Left lung (tissue), 10 donors: ENCODE measurements around the gene FRG1. TPM values are rescaled to one million over a fixed set of nuclear protein-coding genes. Genes with fewer than 3 reads are reported as not detected.
A peak's percentile ranks its signal among the peaks of the same experiment; 100 is the strongest.
"Not testable (repeated sequence)": the region's sequence is repeated elsewhere in the genome, so short reads cannot be mapped to it uniquely, and the experiment has no call there.

Experiments
- ATAC-seq: fragments of 200-7000 bp; cut with Tn5 transposase; one replicate; pipeline ENCODE4 v1.9.1; 2020; ENCODE audit warnings: moderate library complexity
- DNase-seq, 4 donors: peaks; one replicate each; pipeline ENCODE4 v3.0.0-alpha.2; 2013 to 2020
- H3K27ac ChIP-seq, 2 donors: fragments of 200-600 bp; sonication (generic) in 1 of 2; one replicate each; pipeline versions ENCODE4 v1.5.0 to v1.8.0; 2020 to 2021
- H3K27me3 ChIP-seq, 2 donors: fragments of 200-600 bp; sonication (generic) in 1 of 2; one replicate each; pipeline versions ENCODE4 v1.5.0 to v1.8.0; 2020 to 2021
- H3K36me3 ChIP-seq, 2 donors: fragments of 200-600 bp; sonication (generic) in 1 of 2; one replicate each; pipeline versions ENCODE4 v1.5.0 to v1.8.0; 2020 to 2021
- H3K4me1 ChIP-seq, 2 donors: fragments of 200-600 bp; one replicate each; pipeline ENCODE4 v1.8.0; 2021
- H3K4me3 ChIP-seq, 2 donors: fragments of 200-600 bp; sonication (generic) in 1 of 2; one replicate each; pipeline versions ENCODE4 v1.5.0 to v1.8.0; 2020 to 2021; ENCODE audit warnings: mild to moderate bottlenecking in 1 of 2
- H3K9me3 ChIP-seq, 2 donors: fragments of 200-600 bp; sonication (generic) in 1 of 2; one replicate each; pipeline versions ENCODE4 v1.5.0 to v1.8.0; 2020 to 2021
- intact Hi-C, 2 donors: fragments of 100-400 bp; cut with DNase I; formaldehyde crosslinking; loops; one replicate each; pipeline versions ENCODE4 v1.11.2 to v1.14.2; 2022
- polyA plus RNA-seq, 6 donors: library from polyadenylated mRNA; unstranded; fragments of 120-200 nt; gene quantifications; one replicate each; pipeline ENCODE4 v1.2.1, GENCODE V29; 2013; ENCODE audit not compliant: insufficient read length in 6 of 6
- total RNA-seq, 2 donors: library from RNA; stranded (reverse); fragmentation: NEBNext Ultra II Directional; extraction: Animal tissue kit (Norgen Biotek cat#: 25700); gene quantifications; one replicate each; pipeline ENCODE4 v1.2.1, GENCODE V29; 2021
- TF ChIP-seq, protein P1 (sequence below), 2 donors: fragments of 200-600 bp; sonication (generic) in 1 of 2; IDR thresholded peaks; one replicate each; pipeline versions ENCODE4 v1.5.0 to v1.8.0; 2021; ENCODE audit warnings: antibody characterized with exemption in 2 of 2
- donor health status: DM: no; HTN: yes; CAD: no.
- donor health status: DM: no; HTN: no; CAD: no.

The FRG1 gene
- total and polyA plus RNA-seq, 8 donors, result 26.5 to 67.7 (median 50.8) TPM

DNA sequence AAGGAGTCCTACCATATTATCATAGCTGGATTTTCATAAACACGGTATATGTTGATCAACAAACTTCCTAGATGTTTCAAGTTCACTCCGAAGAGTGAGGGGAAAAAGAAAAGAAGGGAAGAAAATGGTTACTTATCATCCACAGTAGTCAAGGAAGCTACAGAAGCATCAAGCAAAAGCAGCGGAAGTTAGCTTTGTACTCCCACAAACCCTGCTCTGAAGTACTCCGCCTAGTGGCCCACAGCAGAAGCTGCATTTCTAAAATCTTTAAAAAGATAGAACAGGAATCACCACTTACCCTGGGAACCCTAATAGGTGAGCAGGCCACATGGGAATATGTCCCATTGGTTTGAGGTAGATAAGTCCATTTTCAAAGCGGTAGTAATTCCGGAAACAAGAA is 28.5 kb upstream of the FRG1 start:
- peaks cover 0 to 5% of the 10 kb centered on the region in 2 donors for H3K9me3 ChIP-seq
- no peaks in the 10 kb centered on the region for H3K4me1 ChIP-seq
- intact Hi-C loops, result no loop called here
- H3K36me3 ChIP-seq, result no peaks in the 10 kb centered on the region
- TF ChIP-seq, protein P1, sequence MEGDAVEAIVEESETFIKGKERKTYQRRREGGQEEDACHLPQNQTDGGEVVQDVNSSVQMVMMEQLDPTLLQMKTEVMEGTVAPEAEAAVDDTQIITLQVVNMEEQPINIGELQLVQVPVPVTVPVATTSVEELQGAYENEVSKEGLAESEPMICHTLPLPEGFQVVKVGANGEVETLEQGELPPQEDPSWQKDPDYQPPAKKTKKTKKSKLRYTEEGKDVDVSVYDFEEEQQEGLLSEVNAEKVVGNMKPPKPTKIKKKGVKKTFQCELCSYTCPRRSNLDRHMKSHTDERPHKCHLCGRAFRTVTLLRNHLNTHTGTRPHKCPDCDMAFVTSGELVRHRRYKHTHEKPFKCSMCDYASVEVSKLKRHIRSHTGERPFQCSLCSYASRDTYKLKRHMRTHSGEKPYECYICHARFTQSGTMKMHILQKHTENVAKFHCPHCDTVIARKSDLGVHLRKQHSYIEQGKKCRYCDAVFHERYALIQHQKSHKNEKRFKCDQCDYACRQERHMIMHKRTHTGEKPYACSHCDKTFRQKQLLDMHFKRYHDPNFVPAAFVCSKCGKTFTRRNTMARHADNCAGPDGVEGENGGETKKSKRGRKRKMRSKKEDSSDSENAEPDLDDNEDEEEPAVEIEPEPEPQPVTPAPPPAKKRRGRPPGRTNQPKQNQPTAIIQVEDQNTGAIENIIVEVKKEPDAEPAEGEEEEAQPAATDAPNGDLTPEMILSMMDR (IDR thresholded peaks at IDR 0.05), result peak in 1 of 2 donors; percentile 19
- H3K4me3 ChIP-seq, result no peak overlapping the region
- ATAC-seq (no peak), DNase-seq (no peak)
- H3K27ac ChIP-seq, result no peak overlapping the region
- H3K27me3 ChIP-seq, result no peaks in the 10 kb centered on the region

- DNase-seq, result peak in 1 of 4 donors; percentile 73
- ATAC-seq, result no peak
- peaks cover 0 to 30% of the 10 kb centered on the region in 2 donors for H3K9me3 ChIP-seq
- no peak overlapping the region for H3K27ac ChIP-seq
- H3K36me3 ChIP-seq, result no peaks in the 10 kb centered on the region
- intact Hi-C loops, result no loop called here
- no peak overlapping the region for H3K4me3 ChIP-seq
- no peaks in the 10 kb centered on the region for H3K4me1 ChIP-seq
- no peaks in the 10 kb centered on the region for H3K27me3 ChIP-seq
- TF ChIP-seq, protein P1 (IDR thresholded peaks at IDR 0.05), result no peak
Measured at GRCh38 chr4:189917161-189917891, 23.3 kb upstream of the FRG1 start.

DNA sequence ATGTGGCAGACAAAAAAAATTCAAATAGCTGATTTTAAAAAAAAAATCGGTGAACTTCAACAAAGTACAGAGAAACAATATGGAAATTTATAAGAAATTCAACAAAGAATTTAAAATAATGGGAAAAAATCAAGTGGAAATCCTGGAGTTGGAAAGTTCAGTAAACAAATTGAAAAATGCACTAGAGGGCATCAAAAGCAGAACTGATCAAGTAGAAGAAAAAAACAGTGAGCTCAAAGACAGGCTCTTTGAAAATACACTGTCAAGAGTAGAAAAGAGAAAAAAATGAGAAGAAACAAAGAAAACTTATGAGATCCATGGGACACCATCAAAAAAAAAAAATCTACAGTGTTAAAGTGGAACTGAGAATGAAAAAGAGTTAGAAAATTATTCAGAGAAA is 19.6 kb upstream of the FRG1 start:
- intact Hi-C loops, result no loop called here
- H3K27ac ChIP-seq, result no peak overlapping the region
- H3K4me3 ChIP-seq, result no peak overlapping the region
- no peak for DNase-seq
- H3K27me3 ChIP-seq, result no peaks in the 10 kb centered on the region
- TF ChIP-seq, protein P1 (IDR thresholded peaks at IDR 0.05), result no peak
- no peaks in the 10 kb centered on the region for H3K36me3 ChIP-seq
- no peaks in the 10 kb centered on the region for H3K4me1 ChIP-seq
- no peak for ATAC-seq
- peaks cover 0 to 37% of the 10 kb centered on the region in 2 donors for H3K9me3 ChIP-seq

- intact Hi-C loops, ATAC-seq, H3K27me3 ChIP-seq, H3K36me3 ChIP-seq, DNase-seq, H3K27ac ChIP-seq, H3K4me3 ChIP-seq, H3K4me1 ChIP-seq: not testable (repeated sequence)
- peaks cover 0 to 16% of the 10 kb centered on the region in 2 donors for H3K9me3 ChIP-seq
Measured at GRCh38 chr4:189926742-189927141, 13.9 kb upstream of the FRG1 start.

- Histone ChIP-seq H3K9me3 (no peaks in the 10 kb centered on the region), H3K36me3 (peaks cover 0 to 9% of the 10 kb centered on the region in 2 donors), H3K27ac (peak overlapping the region; percentile 83 to 92), H3K27me3 (no peaks in the 10 kb centered on the region), H3K4me1 (peaks cover 5 to 38% of the 10 kb centered on the region in 2 donors), H3K4me3 (peak overlapping the region; percentile 74 to 76)
- TF ChIP-seq, protein P1 (IDR thresholded peaks at IDR 0.05), result no peak
- ATAC-seq, result peak; percentile 60
- peak in 1 of 4 donors; percentile 90 for DNase-seq
- intact Hi-C loops, result no loop called here
Measured at GRCh38 chr4:189941005-189941450, 356 bp downstream of the FRG1 start.

GRCh38 chr4:189942412-189942811 is 1.7 kb downstream of the FRG1 start:
- DNase-seq, intact Hi-C loops, H3K36me3 ChIP-seq, ATAC-seq, H3K9me3 ChIP-seq, H3K27me3 ChIP-seq, H3K27ac ChIP-seq, H3K4me3 ChIP-seq: not testable (repeated sequence)
- peaks cover 5 to 38% of the 10 kb centered on the region in 2 donors for H3K4me1 ChIP-seq

DNA sequence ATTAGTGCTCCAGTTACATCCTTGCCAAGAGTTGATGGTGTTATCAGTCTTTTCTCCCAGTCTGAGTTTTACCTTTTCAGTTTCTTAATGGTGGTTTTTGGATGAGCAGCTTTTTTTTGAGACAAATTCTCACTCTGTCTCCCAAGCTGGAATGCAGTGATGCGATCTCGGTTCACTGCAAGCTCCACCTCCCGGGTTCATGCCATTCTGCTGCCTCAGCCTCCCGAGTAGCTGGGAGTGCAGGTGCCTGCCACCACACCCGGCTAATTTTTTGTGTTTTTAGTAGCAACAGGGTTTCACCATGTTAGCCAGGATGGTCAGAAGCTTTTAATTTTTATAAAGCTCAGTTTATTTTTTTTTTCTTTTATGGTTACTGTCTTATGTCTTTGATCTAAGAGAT is 3.4 kb downstream of the FRG1 start:
- intact Hi-C loops, H3K27ac ChIP-seq, H3K27me3 ChIP-seq, ATAC-seq, DNase-seq, H3K4me3 ChIP-seq, H3K9me3 ChIP-seq, H3K36me3 ChIP-seq: not testable (repeated sequence)
- H3K4me1 ChIP-seq, result peaks cover 5 to 38% of the 10 kb centered on the region in 2 donors

- ATAC-seq, H3K9me3 ChIP-seq, H3K36me3 ChIP-seq, H3K4me3 ChIP-seq, H3K27ac ChIP-seq, intact Hi-C loops, H3K27me3 ChIP-seq: not testable (repeated sequence)
- peak in 1 of 4 donors; percentile 47 for DNase-seq
- peaks cover 0 to 29% of the 10 kb centered on the region in 2 donors for H3K4me1 ChIP-seq
Measured at GRCh38 chr4:189946906-189947305, 6.2 kb downstream of the FRG1 start.

- ATAC-seq, H3K4me3 ChIP-seq, H3K9me3 ChIP-seq, H3K27ac ChIP-seq, H3K36me3 ChIP-seq, H3K27me3 ChIP-seq, intact Hi-C loops, DNase-seq: not testable (repeated sequence)
- H3K4me1 ChIP-seq, result peaks cover 0 to 14% of the 10 kb centered on the region in 2 donors
Measured at GRCh38 chr4:189948486-189948885, 7.8 kb downstream of the FRG1 start.
